CD4-positive, alpha-beta T cell treated with Interleukin-6 for 4 hours (primary cell): ENCODE results near the gene DCP1B.
A peak's percentile ranks its signal among the peaks of the same experiment; 100 is the strongest.

Experiments used
- DNase-seq: peaks from one replicate; pipeline ENCODE4 v3.0.0-alpha.2; 2020; ENCODE audit warnings: mixed read lengths

DCP1B gene

GRCh38 chr12:1918081-1918883, 86.0 kb downstream of the DCP1B start, which contains the start of gene CACNA2D4:
TSS of gene CACNA2D4 (minus strand) at chr12:1918652. CDS start at chr12:1918473, 179 bp downstream.
- DNase-seq = no peak

GRCh38 chr12:1917172-1918070, 86.8 kb downstream of the DCP1B start:
- no peak for DNase-seq

DNA sequence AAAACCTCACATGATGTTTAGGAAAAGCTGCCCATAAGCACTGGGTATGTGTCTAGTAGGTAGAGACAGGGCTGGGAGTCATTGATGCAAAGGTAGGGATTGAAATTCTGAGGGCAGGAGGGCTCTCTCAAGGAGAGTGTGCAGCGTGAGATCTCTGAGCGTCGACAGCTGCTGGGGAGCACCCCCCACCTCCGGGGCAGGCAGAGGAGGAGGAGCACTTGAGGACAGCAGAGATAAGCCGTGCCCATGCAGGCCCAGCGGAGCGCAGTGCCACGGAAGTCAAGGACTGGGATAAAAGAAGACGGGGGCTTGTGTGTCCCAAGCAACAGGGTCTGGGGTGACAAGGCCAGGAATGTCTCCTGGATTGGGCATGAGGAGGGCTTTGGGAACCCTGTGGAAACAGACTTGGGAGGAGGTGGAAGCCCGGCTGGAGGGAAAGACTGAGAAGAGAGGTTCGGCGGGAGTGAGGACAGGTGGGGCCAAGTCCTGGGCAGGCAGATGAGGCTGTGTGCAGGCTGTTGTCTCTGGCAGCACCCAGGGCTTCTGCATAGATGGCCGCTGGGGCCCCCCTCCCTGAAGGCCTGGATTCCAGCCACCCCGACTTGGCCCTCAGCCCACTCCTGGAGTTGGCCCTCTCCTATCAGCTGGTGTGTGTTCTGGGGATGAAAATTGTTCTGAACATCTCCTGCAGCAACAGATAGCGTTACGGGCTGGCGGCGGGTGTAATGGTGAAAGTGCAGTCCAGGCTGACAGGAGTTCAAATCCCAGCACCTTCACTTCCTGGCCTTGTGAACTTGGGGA, 87.7 kb downstream of the DCP1B start:
- DNase-seq = no peak

- peak; percentile 57 for DNase-seq
Measured at GRCh38 chr12:1915082-1915968, 88.9 kb downstream of the DCP1B start.

GRCh38 chr12:1914114-1914911, 89.9 kb downstream of the DCP1B start:
- no peak for DNase-seq

DNA sequence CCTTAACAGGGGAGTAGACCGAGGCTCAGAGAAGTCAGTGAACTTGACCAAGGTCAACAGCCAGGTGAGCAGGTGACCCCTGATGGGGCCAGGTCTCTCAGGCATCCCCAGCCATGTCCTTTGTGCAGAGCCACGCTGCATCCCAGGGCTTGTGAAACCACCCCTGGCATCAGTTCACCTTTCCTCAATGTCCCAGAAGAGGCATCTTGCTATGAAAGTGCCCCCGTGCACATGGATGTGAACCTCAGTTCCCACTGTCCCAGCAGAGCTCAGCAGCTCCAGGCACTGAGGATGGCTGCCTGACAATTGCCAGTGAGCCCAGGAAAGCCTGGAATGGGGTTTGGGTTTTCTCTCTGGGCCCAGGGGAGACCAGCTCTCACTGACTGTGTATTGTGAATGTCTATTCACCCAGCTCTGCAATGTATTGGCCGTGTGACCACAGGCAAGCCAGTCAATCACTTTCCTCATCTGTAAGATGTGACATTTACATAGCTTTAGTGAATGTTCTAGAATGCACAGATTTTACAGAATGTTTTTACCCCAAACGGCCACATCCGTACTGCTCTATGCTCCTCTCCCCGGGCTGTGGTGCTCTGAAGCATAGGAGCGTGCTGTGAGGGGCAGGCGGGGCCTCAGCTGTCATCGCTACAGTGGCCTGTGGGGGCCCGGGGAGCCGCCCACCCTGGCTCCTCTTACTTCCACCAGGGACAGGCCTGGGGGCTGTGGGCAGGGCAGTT, 90.7 kb downstream of the DCP1B start:
- DNase-seq = no peak

GRCh38 chr12:1912580-1913376, 91.5 kb downstream of the DCP1B start:
- DNase-seq = no peak

GRCh38 chr12:1911598-1912575, 92.4 kb downstream of the DCP1B start:
- DNase-seq = no peak

- DNase-seq = no peak
Measured at GRCh38 chr12:1910468-1910867, 93.8 kb downstream of the DCP1B start.

DNA sequence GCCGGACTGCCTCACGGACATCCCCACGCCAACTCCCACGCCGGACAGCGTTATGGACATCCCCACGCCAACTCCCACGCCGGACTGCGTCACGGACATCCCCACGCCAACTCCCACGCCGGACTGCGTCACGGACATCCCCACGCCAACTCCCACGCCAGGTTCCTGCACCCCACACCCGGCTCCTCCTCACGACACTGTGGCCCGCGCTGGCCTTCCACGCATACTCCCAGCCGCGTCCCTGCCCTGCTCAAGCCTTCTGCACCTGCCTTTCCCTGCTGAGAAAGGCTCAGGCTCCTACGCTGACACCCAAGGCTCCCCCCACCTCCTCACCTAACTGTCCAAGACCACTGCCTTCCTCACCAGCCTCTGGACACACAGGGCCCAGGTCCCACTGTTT, 95.5 kb downstream of the DCP1B start:
- DNase-seq = no peak

GRCh38 chr12:1907652-1908611, 96.3 kb downstream of the DCP1B start:
- DNase-seq = peak; percentile 39

DNA sequence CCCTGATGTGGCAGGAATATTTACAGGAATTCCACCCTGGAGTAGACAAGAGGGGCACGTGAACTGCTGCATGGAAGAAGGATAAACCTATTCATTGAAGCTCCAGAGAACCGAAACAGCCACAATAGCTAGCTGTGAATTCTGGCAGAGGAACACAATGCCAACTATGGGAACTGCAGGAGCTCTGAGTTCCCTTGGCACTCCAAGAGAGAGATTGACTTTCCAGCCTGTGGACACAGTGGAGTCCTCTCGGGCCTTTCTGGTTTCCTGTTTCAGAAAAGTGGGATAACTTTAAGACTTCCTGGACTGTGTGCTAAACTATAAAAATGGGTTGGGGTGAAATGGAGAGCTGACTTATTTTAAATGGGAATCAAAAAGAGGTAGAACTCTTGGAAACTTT, 97.7 kb downstream of the DCP1B start:
- no peak for DNase-seq

GRCh38 chr12:1904875-1905274, 99.4 kb downstream of the DCP1B start:
- DNase-seq = no peak

DNA sequence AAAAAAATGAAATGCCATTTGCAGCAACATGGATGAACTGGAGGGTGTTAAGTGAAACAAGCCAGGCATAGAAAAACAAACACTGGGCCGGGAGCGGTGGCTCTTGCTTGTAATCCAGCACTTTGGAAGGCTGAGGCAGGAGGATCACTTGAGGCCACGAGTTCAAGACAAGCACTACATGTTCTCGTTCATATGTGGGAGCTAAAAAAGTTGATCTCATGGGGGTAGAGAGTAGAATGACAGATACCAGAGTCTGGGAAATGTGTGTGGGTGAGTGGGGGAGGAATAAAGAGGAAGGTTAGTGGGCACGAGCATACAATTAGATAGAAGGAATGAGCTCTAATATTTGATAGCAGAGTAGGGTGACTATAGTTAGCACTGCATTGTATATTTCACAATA, 107.3 kb downstream of the DCP1B start:
- no peak for DNase-seq
